ENCODE results near the gene CSAD.

The CSAD gene, protein sequence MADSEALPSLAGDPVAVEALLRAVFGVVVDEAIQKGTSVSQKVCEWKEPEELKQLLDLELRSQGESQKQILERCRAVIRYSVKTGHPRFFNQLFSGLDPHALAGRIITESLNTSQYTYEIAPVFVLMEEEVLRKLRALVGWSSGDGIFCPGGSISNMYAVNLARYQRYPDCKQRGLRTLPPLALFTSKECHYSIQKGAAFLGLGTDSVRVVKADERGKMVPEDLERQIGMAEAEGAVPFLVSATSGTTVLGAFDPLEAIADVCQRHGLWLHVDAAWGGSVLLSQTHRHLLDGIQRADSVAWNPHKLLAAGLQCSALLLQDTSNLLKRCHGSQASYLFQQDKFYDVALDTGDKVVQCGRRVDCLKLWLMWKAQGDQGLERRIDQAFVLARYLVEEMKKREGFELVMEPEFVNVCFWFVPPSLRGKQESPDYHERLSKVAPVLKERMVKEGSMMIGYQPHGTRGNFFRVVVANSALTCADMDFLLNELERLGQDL

DNA sequence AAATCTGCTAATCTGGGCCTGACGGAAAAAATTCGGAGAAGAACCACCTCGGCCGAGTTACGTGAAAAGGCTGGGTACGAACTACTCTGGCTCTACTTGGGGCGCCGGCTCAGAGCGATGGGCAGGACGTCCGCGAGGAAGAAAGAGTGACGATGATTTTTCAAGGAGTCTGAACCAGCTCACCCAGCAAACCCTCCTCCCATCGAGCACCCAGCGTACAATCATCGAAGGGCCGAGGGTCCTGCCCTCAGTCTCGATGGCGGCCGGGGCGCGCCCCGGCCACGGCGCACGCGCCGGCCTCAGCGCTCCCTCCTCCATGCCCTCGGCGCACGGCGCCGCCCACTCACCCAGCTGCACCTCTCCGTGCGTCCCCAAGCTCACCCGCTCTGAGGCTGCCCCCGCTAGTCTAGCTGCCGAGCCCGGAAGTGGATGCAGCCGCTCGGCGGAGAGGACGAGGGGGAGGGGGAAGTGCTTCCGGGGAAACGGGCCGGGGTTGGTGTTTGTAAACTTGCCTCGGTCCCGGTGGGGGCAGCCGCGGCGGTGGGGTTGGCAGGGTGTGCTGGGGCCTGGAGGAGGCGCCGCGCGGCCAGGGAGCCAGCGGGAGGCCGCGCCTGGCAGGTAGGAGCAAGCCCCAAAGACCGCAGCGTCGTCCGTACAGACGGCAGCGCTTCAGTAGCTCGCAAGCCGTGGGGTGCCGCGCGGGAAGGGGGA lies at the start of gene CSAD, which contains the start of gene ZNF740:
TSS of gene CSAD (minus strand) at position 706 of the 711 bp plus-strand sequence. CDS start 7,455 bp downstream, outside the sequence.
TSS of gene ZNF740 (plus strand) at position 503 of the 711 bp plus-strand sequence. CDS start 1,262 bp downstream, outside the sequence.
- DNase-seq (ENCODE audit: low read depth), result peak; percentile 98

DNA sequence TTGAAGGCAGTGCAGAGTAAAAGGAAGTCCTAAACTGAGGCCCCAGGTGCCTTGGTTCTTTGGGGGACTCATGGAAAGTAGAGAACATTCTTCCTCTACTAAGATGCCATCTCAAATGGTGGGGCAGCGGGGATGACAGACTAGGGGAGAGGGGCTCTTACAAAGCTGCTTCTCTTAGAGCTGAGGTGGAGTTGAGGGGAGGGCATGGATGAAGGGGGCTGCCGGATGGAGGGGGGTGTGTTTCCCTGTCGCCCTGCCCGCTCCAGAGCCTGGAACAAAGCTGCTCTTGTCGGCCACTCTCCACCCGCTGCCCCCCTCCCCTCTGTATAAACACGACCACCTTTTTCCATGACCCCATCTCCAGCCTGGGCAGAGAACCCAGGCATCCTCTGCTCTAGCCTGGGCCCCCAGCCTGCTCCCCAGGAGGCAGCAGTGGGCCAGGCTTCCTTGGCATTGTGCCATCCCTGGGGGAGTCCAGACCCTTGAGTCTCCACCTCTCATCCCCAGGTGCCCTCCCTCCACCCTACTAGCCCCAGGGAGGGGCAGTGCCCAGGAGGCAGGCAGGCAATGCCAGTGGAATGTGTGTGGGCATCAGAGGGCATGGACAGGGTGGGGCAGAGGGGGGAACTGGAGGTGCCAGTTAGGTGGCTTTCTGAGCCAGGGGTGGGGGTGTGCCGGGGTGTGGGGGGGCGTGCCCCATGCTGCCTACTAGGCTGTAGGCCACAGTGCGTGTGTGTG lies 49.6 kb upstream of the CSAD start:
- DNase-seq (ENCODE audit: low read depth), result no peak

DNA sequence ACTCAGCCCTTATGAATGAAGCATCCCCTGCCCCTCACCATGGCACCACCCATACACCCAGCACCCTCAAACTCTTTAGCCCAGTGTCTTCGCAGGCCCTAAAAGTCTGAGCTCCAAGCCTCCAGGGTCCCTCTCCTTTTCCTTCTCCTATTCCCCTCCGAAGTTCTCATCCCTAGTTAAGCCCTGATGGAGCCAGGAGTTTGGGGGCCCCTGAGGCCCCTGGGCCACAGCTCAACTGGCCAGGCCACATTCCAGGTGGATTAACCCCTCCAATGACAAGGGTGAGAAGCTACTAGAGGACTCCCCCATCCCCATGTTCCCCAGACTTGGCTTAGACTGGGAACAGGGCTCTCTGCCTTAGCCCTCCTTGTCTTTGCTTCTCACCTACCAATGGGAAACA lies 48.7 kb upstream of the CSAD start:
- DNase-seq (ENCODE audit: low read depth), result no peak

DNA sequence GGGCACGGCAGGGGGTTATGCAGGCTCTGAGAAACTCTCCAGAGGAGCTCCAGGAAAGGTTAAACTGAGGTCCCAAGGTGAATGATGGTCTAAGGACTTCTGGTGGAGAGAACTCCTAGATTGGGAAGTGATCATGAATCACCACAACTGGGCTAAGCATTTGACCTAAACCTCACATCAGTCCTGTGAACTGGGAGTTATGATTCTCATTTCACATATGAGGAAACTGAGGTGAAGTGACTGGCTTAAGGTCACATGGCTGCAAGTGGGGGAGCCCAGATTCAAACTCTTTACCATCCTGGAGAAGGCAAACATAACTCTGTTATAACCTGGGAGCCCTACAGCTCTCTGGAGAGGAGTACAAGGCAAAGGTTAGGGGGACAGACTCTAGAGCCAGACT lies 47.1 kb upstream of the CSAD start:
- no peak for DNase-seq (ENCODE audit: low read depth)

DNA sequence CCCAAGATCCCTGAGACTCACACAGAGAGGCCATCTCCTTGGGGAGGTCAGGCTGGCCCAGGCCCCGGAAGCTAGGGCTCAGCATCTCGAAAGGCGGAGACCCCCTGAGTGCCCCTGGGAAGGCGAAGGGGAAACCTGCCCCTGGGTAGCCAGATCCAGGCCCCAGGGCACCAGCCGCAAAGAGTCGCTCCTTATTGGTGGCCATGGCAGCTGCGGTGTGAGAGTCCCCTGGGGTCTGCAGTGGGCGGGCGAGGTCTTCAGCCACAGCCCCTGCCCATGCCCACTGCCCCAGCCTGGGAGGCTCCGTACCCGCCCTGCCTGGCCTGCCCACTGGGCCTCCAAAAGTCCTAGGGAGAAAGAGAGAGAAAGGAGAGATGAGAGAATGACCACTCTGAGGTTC lies 46.6 kb upstream of the CSAD start:
- no peak for DNase-seq (ENCODE audit: low read depth)

DNA sequence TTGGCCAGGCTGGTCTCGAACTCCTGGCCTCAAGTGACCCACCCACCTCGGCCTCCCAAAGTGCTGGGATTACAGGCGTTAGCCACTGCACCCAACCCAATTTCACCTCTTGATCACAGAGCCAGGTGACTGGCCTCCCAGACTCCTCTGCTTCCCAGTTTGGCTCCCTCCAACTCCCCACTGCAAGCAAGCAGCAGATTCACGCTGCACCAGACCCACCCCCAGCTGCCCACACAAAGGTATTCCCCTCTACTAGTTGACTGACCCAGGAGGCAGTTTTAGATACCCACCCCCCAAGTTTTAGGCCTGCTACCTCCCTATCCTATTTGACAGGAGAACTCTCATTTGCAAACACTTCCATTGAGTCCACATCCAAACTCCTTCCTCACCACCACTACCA lies 46.1 kb upstream of the CSAD start:
- no peak for DNase-seq (ENCODE audit: low read depth)

DNA sequence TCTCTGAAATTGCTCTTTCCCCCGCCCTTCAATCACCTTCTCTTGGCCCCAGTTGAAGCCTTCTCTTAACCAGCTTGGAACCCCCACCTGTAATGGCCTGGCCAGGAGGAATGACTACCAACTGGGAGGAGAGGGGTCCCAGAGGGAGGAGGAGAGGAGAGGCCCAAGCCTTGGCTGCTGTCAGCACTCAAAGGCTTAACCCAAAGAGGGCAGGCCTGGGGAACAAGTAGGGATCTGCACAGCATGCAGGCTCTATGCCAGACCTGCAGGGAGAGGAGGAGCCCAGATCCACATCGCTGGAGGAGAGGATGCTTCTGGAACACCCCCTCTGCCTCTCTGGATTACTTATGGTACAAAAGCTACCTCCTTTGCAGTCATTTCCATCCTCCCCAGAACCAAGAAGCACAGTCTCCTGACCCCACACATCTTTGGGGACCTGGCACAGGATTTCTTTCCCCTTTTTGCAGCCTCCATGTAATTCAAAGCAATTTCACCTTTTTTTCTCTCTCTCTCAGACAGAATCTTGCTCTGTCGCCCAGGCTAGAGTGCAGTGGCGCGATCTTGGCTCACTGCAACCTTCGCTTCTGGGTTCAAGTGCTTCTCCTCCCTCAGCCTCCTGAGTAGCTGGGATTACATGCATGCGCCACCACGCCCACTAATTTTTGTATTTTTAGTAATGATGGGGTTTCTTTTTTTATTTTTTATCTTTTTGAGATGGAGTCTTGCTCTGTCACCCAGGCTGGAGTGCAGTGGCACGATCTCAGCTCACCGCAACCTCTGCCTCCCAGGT lies 45.1 kb upstream of the CSAD start:
- DNase-seq (ENCODE audit: low read depth), result no peak

DNA sequence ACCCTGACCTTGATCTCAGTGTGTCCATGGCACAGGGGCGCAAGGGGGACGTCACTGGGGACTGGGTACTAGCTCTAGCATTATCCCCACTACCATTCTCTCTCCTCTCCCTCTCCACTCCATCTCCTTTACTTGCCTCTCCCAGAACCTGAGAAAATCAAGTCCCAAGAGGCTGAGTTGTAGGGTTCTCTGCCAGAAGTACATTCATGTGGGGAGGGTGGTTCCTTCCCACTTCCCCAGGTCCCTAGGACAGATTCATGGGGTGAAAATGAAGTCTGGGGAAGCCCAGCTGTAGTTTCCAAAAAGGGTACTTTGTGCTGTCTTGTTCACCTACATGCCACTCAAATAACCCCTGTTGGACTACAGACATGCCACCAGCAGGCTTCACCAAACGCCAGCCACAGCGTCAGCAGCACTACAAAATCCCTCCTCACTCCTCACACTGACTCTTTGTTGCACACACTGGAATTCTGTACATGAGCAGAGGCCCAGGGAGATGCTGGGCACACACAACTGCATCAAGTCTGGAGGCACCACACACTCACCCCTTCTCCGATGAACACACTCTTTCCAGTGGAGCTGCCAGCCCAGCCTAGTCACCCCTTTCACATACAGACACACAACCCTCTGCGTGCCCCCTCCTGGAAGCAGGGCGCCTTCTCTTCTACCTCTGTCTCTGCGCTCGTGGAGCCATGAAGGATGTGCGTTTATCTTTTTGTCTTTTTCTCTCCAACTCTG lies 44.3 kb upstream of the CSAD start:
- DNase-seq (ENCODE audit: low read depth), result no peak

DNA sequence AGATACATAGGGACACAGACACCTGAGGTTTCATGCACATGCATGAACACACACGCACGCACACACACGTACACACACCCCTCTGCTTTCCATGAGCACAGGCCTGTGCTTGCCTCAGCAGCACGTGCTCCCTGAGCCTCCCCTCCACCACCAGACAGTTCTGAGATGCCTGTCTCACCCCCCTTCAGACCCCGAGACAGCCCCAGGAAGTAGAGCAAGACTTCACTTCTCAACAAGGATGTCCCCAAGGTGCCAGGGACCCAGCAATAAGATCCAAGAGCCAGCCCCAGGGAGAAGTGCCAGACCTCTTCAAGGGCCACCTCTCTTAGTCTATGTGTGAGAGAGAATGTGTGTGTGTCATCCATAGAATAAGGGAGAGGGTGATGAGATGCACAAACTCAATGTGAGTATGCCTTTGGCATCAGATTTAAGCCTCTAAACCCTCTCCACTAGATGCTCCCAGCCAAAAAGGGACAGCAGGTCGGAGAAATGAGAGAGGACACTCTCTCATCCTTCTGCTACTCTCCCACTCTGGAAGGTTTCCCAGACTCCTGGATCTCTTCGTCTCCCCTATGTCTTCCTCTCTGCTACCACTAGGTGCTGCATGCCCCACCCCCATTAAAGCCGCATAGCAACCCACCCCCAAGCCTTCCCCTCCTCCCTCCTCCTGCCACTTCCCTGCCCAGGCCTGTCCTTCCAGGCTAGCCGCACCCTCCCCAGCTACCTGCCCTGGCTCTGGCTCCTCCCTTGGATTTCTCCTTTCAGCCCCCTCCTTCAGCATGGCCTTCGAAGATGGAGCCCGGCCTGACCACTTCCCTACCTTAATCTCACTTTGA lies 43.6 kb upstream of the CSAD start:
- peak; percentile 41 for DNase-seq (ENCODE audit: low read depth)

DNA sequence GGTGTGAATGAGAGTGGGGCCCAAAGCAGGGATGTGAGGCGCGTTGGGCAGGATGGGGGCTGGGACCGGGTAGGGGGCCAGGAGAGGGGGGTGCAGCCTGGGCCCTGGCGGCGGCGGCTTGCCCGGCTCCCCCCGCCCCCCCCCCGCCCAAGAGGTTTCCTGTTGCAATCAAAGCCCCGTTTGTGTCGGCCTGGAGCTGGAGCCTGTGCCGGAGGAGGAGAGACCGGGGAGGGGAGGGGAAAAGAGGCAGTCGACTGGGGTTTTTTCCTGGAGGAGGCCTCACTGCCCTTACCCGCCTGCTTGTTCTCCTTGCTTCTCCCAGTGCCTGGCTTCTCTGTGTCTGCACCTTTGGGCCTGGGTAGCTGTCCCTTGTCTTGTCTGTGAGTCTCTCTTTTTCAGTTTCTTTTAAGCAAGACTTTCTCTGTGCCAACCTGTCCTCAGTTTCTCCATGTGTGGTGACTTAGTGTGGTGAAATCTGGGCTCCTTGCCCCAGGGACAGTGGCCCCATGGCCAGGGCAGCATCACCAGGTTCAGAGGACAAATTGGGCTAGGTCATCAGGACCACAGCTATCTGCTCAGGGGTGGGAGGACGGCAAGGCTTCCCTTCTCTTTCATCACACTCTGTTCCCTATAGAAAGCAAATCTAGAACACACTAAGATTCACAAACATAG lies 42.8 kb upstream of the CSAD start:
- peak; percentile 75 for DNase-seq (ENCODE audit: low read depth)

DNA sequence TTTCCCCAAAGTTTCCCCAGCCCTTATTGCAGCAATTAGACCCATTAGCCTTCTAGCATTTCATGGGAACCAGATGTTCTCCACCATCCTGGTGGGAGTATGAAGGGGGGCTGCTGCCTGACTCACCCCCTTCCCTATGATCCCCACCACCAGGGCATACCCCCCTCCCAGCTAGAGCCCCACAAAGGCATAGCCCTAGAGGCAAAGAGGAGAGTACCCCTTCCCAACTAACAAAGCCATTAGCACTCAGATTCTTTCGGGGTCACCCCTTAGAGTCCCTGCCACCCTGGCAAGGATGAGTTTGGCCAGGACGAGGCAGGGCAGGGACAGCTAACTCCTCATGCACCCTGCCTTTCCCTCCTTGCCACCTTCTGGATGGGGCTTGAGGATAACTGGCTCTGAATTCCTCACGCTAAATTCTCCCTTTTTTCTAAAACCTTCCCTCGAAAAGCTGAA lies 42.1 kb upstream of the CSAD start:
- no peak for DNase-seq (ENCODE audit: low read depth)

DNA sequence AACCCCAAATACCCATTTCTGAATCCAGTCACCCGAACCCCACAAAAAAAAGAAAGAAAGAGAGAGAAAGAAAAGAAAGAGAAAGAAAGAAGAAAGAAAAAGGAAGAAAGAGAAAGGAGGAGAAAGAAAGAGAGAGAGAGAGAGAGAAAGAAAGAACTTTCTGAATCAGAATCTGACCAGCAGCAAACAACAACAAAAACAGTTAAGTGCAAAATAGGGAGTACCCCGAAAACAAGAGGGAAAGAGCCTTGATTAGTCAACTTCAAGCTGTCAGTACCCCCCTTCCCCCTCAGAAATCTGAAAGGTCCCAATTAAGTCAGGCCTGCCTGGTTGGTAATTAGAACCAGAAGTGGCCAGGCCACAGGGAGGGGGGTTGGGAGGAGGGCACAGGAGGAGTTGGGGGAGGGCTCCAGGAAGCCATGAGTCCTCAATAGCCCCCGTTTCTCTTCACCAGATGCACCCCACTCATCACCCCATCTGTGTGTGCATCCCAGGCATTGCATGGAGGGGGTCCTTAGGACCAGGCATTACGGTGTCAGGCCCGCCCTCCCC lies 41.5 kb upstream of the CSAD start:
- DNase-seq (ENCODE audit: low read depth), result peak; percentile 73

DNA sequence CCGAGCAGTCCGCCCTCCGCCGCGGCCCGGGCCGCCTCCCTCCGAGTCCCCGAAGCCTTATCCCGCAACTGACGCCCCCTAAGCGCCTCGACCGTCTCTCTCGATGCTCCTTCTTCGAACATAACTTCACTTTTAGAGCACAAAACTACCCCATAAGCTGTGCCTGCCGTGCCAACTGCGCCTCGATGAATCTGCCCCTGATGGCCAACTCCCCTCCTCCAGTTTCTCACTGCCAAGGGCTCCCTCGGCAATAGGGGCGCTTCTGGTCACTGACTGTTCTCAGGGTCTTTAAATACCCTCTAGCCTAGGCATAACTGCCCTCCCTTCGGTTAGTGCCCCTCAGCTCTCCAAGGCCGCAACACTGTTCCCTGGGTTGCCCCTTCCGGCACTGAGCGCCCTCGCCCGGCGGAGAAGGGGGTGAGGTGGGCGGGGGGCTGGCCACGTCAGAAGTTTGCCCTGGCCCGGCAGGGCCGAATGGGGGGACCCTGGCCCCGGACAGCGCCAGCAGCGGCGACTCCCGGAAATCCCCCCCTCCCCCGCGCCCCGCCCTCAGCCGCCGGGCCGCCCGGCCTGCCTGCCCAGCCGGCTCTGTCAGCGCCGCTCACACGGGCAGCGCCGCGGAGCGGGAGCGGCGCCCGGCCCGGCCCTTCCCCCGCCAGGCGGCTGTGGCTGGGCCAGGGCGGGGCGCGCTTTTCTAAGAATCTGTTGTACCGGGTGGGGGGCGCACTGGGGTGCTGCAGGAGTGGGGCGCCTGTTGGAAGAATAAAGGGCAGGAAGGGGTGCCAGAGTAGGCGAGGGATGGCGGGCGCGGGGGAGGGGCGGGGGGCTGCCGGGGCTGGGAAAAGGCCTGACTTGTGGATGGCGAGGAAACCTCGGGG lies 40.7 kb upstream of the CSAD start:
- DNase-seq (ENCODE audit: low read depth), result peak; percentile 74

DNA sequence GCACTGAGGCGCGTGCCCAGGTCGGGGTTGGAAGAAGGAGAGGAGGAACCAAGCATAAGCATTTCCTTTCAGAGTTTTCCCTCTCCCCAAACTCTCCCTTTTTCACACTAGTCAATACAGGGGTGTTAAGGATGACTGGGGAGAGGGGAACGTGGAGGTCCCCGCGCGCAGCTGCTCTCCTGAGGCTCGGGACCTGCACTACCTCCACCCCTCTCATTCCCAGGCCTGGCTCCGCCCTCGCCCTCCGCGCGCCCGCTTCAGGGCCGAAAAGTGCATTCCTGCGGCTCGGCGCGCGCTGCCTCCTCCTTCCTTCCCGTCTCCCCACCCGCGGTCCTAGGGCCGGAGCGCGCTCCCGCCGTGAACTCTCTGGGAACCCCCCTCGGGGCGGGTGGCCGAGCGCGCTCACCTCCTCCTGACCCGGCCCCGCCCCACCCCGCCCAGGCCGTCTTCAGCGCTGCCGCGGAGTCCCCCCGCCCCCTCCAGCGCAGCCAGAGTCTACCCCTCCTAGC lies 40.0 kb upstream of the CSAD start:
- peak; percentile 96 for DNase-seq (ENCODE audit: low read depth)

DNA sequence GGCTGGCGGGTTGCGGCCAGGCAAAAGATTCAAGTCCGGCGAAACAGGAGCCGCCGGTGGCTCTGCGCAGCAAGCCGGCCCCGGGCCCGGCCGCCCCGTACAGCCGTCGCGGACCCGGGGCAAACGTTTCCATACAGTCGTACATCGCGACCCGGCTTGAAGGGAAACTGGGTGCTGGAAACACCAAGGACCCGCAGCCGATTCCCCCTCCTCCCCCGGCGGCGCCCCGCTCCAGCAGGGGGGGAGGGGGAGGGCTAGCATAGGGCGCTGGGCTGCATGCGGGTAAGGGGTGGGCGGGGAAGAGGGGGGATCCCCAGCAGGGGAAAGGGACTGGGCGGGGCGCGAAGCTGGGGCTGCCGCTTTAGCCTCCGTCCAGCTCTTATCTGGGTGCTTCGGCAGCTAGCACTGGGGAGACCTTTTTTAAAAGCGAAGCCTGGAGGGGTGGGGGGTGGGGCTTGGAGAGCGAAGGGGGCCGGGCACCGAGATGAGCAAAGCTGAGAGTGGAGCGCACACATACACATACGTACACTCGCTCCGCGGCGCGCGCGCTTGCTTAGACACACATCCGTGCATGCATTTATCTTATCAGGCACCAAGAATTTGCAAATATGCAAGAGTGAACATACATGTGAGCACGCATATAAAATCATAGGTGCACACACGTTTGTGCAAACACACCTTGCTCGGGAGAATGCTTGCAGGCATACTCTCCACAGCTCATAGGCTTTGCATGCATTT lies 39.4 kb upstream of the CSAD start:
- DNase-seq (ENCODE audit: low read depth), result peak; percentile 86

DNA sequence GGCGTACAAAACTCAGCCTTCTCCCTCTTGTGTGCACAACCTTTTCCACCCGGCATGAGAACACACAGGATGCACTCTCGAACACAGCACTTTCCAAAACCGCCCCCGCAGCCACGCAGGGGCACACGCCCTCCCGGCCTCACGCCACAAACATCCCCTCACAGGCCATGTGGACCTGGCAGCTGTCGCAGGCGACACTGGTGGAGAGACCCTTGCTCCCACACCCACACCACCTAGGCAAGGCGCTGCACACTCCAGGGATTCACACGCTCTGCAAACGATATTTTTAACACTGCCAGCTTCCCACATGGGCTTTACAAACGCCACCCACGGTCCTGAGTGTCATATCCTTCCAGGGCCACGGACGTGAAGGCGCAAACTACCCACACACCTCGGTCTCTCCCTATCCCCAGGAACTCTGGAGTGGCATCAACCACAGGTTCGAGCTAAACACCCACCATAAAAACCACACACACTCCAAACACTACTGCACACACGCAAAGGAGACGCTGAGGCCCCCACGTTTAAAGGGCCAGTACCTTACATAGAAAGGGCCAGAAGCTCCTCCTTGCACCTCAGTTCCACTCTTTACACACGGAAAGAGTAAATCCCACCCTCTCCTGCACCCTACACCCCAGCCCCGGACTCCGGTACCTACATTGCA lies 38.7 kb upstream of the CSAD start:
- peak; percentile 66 for DNase-seq (ENCODE audit: low read depth)
